HG03064 (cell line): Measurements from ENCODE around the gene SLC23A3.

Experiments
- ATAC-seq: cut with Tn5 transposase; IDR thresholded peaks from one replicate; pipeline ENCODE4 v1.9.1; 2021; ENCODE audit warnings: low read depth; ENCODE audit not compliant: unreplicated experiment

SLC23A3 gene

GRCh38 chr2:219116776-219117646, 52.8 kb downstream of the SLC23A3 start:
- no peak for ATAC-seq

GRCh38 chr2:219112651-219113338, 57.0 kb downstream of the SLC23A3 start:
- ATAC-seq: no peak

- ATAC-seq: no peak
Observed at GRCh38 chr2:219112062-219112406, 57.8 kb downstream of the SLC23A3 start.
